Inferior parietal cortex (tissue), 1 donor: ENCODE data around the gene FXR2.

Experiments
- DNase-seq: peaks from one replicate; pipeline ENCODE4 v3.0.0-alpha.2; 2016; ENCODE audit errors: extremely low spot score

FXR2 gene

GRCh38 chr17:7589204-7589868, 25.4 kb downstream of the FXR2 start:
- peak; percentile 84 for DNase-seq

DNA sequence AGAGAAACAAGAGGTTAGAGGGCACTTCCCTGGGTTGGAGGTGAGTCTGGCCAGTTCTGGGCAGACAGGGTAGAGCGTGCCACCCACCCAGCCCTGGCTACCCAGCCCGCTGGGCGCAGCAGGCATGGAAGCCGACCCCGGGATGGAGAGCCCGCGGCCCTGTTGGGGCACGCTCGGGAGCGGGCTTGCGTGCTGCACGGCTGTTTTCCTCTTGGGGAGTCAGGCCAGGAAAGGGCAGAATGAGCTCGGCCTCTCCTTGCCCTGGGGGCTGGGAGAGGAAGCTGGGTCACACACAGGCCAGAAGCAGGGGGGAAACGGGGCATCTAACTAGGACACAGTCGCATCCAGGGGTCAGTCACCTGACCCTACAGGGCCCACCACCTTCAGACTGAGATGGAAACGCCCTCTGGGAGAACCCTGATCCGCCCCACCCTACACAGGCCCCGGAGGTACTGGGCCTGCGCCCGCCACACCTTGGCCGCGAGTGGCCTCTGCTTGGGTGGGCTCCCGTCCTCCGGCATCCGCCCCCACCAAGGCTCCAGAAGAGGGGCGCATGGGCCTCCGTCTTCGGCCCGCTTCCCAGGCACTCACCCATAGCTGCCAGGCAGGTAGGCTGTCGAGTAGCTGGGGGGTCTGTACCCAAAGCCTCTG, 26.0 kb downstream of the FXR2 start:
- DNase-seq = no peak

DNA sequence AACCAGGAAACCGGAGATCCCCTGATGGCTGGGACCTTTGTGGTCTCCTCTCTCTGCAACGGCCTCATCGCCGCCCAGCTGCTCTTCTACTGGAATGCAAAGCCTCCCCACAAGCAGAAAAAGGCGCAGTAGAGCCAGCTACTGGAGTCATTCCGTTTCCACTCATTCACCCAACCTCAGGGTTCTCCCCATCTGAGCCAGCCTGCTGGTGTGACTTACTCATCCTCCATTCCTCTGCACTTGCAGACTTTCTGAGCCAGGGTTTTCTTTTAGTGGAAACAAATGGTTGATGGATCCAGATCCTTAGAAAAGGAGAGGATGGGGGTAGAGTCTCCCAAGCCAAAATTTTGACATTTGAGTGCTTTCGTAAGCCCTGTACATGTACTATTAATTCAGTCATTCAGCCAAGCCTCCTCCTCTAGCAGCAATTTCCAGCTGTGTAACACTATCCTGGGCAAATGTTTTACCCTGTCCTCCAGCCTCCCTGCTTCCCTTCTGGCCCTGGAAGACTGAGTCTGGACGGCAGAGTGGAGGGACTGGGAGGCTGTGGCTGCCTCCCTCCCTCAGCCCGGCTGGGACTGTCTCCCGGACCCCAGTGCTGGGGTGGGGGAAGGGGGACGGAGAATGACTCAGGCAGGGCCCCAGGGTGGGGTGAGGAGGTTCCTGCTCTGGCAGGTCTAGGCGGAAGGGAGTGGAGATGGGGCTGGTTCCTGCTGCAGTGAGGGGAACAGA, 27.1 kb downstream of the FXR2 start:
- DNase-seq = no peak

DNA sequence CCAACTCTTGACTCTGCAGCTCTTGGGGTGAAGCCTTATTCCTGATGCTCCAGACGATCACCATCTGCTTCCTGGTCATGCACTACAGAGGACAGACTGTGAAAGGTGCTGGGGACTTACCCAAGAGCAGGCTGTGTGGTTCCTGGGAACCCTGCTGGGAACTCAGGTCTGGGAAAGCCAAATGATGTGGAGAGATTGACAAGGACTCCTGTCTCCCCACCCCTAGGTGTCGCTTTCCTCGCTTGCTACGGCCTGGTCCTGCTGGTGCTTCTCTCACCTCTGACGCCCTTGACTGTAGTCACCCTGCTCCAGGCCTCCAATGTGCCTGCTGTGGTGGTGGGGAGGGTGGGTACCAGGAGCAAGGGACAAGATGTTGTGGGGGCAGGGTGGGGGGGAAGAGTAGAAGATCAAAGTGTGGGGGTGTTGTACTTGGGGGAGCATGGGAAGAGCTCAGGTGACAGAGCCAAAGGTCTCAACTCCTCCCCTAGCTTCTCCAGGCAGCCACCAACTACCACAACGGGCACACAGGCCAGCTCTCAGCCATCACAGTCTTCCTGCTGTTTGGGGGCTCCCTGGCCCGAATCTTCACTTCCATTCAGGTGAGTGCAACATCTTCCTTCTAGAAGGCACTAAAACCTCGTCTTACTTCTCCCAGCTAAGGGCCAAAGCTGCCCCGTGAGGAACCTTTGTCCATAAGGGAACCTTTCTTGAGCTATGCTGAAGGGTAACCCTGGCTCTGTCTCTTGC, 27.9 kb downstream of the FXR2 start:
- DNase-seq = no peak

- peak; percentile 98 for DNase-seq
These were observed 31.2 kb downstream of the FXR2 start, which contains the start of gene MPDU1 for GRCh38 chr17:7583253-7584109. Gene MPDU1, plus strand, starts transcription at chr17:7583852. Its CDS starts 11 bp downstream, at chr17:7583863.

DNA sequence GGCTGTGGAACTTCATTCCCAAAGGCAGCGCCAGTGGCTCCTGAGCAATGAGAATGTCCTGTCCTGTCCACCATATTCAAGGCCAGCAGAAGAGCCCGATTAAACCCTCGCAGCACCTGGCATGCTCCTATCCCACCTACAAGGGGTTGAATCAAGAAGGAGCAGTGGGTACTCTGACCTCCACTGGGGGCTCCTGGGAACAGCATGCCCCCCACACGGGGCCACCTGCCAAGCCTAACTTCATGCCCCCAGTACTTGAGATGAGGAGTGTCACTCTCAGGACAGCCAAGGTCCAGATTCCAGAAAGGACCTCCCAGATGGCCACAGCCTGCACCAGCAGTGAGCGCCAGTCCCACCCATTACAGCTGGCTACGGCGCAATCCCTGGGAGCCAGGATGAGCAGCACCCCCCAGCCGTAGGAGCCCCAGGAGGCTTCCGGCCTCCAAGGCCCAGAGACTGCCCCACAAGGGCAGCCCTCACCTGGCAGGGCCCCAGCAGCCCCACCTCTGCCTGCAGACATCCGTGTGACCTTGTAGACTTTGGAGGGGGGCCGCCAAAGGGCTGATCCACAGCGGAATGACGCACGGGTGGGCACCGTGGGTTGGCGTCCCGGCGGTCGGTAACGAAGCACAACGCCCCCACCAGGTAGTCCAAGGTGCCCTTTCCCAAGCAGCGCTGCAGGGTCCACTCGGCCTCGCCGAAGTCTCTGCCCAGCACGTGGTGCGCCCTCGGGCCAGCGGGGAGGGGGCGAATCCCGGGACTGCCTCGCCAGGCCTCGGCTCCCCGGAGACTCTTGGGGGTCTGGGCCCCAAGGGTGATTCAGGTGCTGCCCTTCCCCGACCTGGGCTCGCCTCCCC, 32.1 kb downstream of the FXR2 start:
- no peak for DNase-seq

DNA sequence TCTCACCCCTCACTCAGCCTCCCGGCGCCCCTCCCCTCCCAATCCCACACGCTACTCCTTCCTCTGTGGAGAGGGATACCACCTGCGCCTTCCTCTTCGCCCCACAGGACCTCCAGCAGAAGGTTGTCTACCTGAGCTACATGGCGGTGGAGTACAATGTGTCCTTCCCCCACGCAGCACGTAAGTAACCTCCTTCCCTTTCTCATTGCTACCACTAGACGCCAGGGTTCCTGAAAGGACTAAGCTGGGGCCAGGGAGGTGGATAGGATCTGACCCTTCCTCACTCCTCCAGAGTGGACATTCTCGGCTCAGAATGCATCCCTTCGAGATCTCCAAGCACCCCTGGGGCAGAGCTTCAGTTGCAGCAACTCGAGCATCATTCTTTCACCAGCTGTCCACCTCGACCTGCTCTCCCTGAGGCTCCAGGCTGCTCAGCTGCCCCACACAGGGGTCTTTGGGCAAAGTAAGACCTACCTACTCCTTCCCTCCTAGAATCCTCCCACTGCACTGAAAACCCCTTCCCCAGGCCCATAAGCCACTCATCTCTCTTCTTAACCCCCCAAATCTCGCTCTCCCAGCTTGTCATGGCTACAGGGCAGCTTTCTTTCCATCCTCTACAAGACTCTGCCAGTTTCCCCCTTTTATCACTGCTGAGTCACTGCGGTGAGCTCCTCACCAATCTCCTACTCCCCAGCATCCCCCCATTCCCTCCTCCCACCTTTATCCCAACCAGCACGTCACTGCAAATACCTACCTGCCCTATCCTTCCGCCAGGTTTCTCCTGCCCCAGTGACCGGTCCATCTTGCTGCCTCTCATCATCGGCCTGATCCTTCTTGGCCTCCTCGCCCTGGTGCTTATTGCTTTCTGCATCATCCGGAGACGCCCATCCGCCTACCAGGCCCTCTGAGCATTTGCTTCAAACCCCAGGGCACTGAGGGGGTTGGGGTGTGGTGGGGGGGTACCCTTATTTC, 33.8 kb downstream of the FXR2 start:
- no peak for DNase-seq

DNA sequence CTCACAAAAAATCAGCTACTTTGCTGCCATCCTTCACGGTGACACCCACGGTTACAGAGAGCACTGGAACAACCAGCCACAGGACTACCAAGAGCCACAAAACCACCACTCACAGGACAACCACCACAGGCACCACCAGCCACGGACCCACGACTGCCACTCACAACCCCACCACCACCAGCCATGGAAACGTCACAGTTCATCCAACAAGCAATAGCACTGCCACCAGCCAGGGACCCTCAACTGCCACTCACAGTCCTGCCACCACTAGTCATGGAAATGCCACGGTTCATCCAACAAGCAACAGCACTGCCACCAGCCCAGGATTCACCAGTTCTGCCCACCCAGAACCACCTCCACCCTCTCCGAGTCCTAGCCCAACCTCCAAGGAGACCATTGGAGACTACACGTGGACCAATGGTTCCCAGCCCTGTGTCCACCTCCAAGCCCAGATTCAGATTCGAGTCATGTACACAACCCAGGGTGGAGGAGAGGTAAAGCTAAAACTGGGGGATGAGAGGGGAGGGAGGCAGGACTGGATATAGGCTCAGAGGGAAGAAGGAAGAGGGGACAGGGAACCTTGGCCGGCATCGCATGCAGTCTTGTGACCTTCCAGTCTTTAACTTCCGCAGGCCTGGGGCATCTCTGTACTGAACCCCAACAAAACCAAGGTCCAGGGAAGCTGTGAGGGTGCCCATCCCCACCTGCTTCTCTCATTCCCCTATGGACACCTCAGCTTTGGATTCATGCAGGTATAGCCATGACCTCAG, 34.7 kb downstream of the FXR2 start:
- no peak for DNase-seq

DNA sequence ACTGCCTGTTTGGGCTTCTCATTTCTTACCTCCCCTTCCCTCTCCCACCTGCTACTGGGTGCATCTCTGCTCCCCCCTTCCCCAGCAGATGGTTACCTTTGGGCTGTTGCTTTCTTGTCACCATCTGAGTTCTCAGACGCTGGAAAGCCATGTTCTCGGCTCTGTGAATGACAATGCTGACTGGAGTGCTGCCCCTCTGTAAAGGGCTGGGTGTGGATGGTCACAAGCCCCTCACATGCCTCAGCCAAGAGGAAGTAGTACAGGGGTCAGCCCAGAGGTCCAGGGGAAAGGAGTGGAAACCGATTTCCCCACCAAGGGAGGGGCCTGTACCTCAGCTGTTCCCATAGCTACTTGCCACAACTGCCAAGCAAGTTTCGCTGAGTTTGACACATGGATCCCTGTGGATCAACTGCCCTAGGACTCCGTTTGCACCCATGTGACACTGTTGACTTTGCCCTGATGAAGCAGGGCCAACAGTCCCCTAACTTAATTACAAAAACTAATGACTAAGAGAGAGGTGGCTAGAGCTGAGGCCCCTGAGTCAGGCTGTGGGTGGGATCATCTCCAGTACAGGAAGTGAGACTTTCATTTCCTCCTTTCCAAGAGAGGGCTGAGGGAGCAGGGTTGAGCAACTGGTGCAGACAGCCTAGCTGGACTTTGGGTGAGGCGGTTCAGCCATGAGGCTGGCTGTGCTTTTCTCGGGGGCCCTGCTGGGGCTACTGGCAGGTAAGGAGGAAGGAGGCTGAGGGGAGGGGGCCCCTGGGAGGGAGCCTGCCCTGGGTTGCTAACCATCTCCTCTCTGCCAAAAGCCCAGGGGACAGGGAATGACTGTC, 35.5 kb downstream of the FXR2 start, which contains the start of gene CD68:
CD68 (plus strand) TSS at position 638 of the 833 bp plus-strand sequence; CDS start at position 678, 40 bp downstream.
- DNase-seq = peak; percentile 47

GRCh38 chr17:7577327-7578199, 37.1 kb downstream of the FXR2 start:
- DNase-seq = no peak

DNA sequence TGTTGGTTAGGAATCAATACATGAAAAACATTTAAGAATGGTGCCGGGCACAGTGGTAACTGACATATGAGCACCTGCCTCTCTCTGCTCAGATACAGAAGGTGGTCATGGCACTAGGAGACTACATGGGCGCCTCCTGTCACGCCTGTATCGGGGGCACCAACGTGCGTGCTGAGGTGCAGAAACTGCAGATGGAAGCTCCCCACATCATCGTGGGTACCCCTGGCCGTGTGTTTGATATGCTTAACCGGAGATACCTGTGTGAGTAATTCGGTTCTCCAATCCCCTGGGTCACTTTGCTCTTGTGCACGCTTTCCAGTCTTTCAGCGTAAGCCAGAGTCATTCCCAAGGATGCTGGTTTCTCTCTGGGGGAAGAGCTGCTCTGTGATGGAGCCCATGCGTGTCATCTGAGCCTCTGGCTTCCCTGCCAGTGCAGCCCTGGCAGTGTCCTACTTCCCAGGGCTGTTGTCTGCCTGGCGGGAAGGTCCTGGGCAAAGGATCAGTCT, 38.2 kb downstream of the FXR2 start:
- no peak for DNase-seq

GRCh38 chr17:7575959-7576358, 38.7 kb downstream of the FXR2 start:
- DNase-seq = no peak

- DNase-seq = no peak
These were observed 39.2 kb downstream of the FXR2 start for GRCh38 chr17:7575481-7575883.

DNA sequence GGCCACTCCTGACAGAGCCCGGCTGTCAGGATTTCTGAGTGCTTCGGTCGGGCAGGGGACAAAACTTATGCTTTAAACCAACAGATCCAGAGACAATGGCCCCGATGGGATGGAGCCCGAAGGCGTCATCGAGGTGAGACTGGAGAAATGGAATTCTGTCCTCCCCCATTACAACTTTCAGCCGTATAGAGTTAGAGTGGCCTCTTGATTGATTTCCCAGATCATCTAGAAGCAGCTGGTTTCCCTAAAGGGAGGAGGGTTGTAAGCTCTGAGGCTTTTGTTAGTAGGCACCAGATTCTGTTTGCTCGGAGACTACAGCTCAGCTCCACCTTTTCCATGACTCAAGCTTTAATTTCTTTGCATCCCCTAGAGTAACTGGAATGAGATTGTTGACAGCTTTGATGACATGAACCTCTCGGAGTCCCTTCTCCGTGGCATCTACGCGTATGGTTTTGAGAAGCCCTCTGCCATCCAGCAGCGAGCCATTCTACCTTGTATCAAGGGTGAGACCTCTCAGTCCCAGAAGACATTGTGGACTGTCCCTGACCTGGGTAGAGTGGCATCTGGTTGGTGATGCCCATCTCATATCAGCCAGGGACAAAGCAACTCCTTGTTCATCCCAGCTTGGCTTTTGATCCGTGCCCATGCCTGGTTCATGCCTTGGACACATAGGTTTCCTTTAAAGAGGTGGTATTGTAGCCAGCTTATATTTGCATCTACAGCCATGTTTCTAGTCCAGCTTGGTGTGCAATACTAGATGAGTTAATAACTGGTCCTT, 40.3 kb downstream of the FXR2 start:
- no peak for DNase-seq
